B cell (primary cell): ENCODE results near the gene ZNF689.

Experiments used
- EZH2 ChIP-seq: IDR thresholded peaks from 2 replicates; pipeline ENCODE4 v1.6.1; 2012; ENCODE audit warnings: borderline replicate concordance, low read depth, mild to moderate bottlenecking, moderate library complexity, low read length; ENCODE audit not compliant: insufficient read depth, poor library complexity, severe bottlenecking
- TF ChIP-seq, protein P1 (sequence below): fragments of 200-600 bp; IDR thresholded peaks from one replicate; pipeline ENCODE4 v1.8.0; 2022; ENCODE audit warnings: antibody characterized with exemption, mild to moderate bottlenecking

DNA sequence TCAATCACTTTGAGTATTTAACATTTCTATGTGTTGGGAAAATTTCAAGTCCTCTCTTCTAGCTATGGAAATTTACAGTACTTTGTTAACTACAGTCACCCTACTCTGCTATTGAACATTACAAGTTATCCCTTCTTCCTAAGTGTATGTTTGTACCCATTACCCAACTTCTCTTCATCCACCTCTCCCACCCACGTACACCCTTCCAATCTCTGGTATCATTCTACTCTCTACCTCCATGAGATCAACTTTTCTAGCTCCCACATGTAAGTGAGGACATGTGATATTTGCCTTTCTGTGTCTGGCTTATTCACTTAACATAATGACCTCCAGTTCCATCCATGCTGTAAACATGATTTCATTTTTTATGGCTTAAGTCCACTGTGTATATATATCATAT, 35.5 kb downstream of the ZNF689 start:
- TF ChIP-seq, protein P1, sequence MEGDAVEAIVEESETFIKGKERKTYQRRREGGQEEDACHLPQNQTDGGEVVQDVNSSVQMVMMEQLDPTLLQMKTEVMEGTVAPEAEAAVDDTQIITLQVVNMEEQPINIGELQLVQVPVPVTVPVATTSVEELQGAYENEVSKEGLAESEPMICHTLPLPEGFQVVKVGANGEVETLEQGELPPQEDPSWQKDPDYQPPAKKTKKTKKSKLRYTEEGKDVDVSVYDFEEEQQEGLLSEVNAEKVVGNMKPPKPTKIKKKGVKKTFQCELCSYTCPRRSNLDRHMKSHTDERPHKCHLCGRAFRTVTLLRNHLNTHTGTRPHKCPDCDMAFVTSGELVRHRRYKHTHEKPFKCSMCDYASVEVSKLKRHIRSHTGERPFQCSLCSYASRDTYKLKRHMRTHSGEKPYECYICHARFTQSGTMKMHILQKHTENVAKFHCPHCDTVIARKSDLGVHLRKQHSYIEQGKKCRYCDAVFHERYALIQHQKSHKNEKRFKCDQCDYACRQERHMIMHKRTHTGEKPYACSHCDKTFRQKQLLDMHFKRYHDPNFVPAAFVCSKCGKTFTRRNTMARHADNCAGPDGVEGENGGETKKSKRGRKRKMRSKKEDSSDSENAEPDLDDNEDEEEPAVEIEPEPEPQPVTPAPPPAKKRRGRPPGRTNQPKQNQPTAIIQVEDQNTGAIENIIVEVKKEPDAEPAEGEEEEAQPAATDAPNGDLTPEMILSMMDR = no peak
- no peak for TF ChIP-seq EZH2
